IMR-90 (cell line): Measurements from ENCODE around the gene C1orf74. TPM values are rescaled to one million over a fixed set of nuclear protein-coding genes. Genes with fewer than 3 reads are reported as not detected.

Source experiments
- ATAC-seq: fragments of 200-7000 bp; cut with Tn5 transposase; 2 replicates; pipeline ENCODE4 v1.9.1; 2020; ENCODE audit warnings: low read depth, mild to moderate bottlenecking, moderate library complexity
- BruUV-seq: library from RNA; stranded (reverse); fragments of 400-500 nt; replicated peaks from 2 replicates; lab custom pipeline; 2021; lab: Mats Ljungman, UMichigan
- CTCF ChIA-PET: fragments of 300-600 bp; formaldehyde crosslinking; extraction: SDS; loops from one replicate; lab custom pipeline; 2021; ENCODE audit warnings: antibody characterized with exemption; lab: Yijun Ruan, JAX
- POLR2A ChIA-PET: fragments of 300-600 bp; sonication (Branson Sonifier 250); formaldehyde crosslinking; loops from one replicate; lab custom pipeline; 2022; ENCODE audit warnings: antibody characterized with exemption; ENCODE audit not compliant: unreplicated experiment; lab: Charles Lee
- DNase-seq: peaks from one replicate; pipeline ENCODE4 v3.0.0; 2013
- H2AFZ ChIP-seq: replicated peaks from 2 replicates; pipeline ENCODE3; 2013; ENCODE audit warnings: low read length, mild to moderate bottlenecking; ENCODE audit not compliant: poor library complexity
- H2AK5ac ChIP-seq: 2 replicates; pipeline ENCODE4 v1.6.1; 2013; ENCODE audit warnings: low read depth, low read length, inconsistent platforms
- H2AK9ac ChIP-seq: replicated peaks from 2 replicates; pipeline ENCODE3; 2013; ENCODE audit warnings: mild to moderate bottlenecking, low read depth, low read length, moderate library complexity; ENCODE audit not compliant: poor library complexity
- H2BK120ac ChIP-seq: 2 replicates; pipeline ENCODE4 v1.6.1; 2013; ENCODE audit warnings: low read depth, low read length, inconsistent platforms
- H2BK15ac ChIP-seq: 3 replicates; pipeline ENCODE4 v1.6.1; 2013; ENCODE audit warnings: low read depth, low read length, inconsistent platforms
- H2BK20ac ChIP-seq: 2 replicates; pipeline ENCODE4 v1.6.1; 2013; ENCODE audit warnings: low read depth, mild to moderate bottlenecking, inconsistent platforms, low read length, moderate library complexity
- H2BK5ac ChIP-seq: 2 replicates; pipeline ENCODE4 v1.6.1; 2013; ENCODE audit warnings: mild to moderate bottlenecking, low read depth, low read length, inconsistent platforms; ENCODE audit not compliant: poor library complexity, severe bottlenecking
- H3K14ac ChIP-seq: replicated peaks from 2 replicates; pipeline ENCODE4 v1.6.1; 2013; ENCODE audit warnings: low read depth, low read length, inconsistent platforms
- H3K18ac ChIP-seq: 2 replicates; pipeline ENCODE4 v1.6.1; 2013; ENCODE audit warnings: low read depth, low read length, control low read depth
- H3K23ac ChIP-seq: 2 replicates; pipeline ENCODE4 v1.6.1; 2013; ENCODE audit warnings: low read depth, low read length, inconsistent platforms
- H3K27ac ChIP-seq: 2 replicates; pipeline ENCODE4 v1.5.1; 2013; ENCODE audit warnings: mild to moderate bottlenecking, control low read depth, low read length; ENCODE audit not compliant: insufficient read depth
- H3K27me3 ChIP-seq: 2 replicates; pipeline ENCODE4 v1.6.1; 2013; ENCODE audit warnings: low read length; ENCODE audit not compliant: control insufficient read depth, insufficient read depth
- H3K36me3 ChIP-seq: 2 replicates; pipeline ENCODE4 v1.6.1; 2013; ENCODE audit warnings: low read length, mixed read lengths; ENCODE audit not compliant: control insufficient read depth, insufficient read depth
- H3K4ac ChIP-seq: 2 replicates; pipeline ENCODE4 v1.6.1; 2013; ENCODE audit warnings: low read depth, low read length, inconsistent platforms
- H3K4me1 ChIP-seq: 2 replicates; pipeline ENCODE4 v1.6.1; 2013; ENCODE audit warnings: low read length, mixed read lengths; ENCODE audit not compliant: control insufficient read depth, insufficient read depth
- H3K4me2 ChIP-seq: 2 replicates; pipeline ENCODE4 v1.6.1; 2013; ENCODE audit warnings: low read depth, mild to moderate bottlenecking, control low read depth, low read length, moderate library complexity
- H3K4me3 ChIP-seq: 2 replicates; pipeline ENCODE4 v1.5.1; 2013; ENCODE audit warnings: low read depth, mild to moderate bottlenecking, control low read depth, low read length, moderate library complexity; ENCODE audit not compliant: insufficient read depth
- H3K56ac ChIP-seq: 2 replicates; pipeline ENCODE4 v1.6.1; 2013; ENCODE audit warnings: low read length, inconsistent platforms; ENCODE audit not compliant: insufficient read depth; ENCODE audit errors: extremely low read depth
- H3K79me1 ChIP-seq, 2 experiments: 2 replicates each; pipeline ENCODE4 v1.6.1; 2013; ENCODE audit warnings: low read length in 2 of 2, inconsistent platforms in 1 of 2, low read depth in 1 of 2
- H3K9ac ChIP-seq: 2 replicates; pipeline ENCODE4 v1.6.1; 2013; ENCODE audit warnings: low read depth, low read length, control low read depth
- H3K9me1 ChIP-seq: 2 replicates; pipeline ENCODE4 v1.6.1; 2013; ENCODE audit warnings: low read length, inconsistent platforms; ENCODE audit not compliant: insufficient read depth
- H3K9me3 ChIP-seq: 2 replicates; pipeline ENCODE4 v1.6.1; 2013; ENCODE audit warnings: low read length; ENCODE audit not compliant: control insufficient read depth, insufficient read depth
- H4K20me1 ChIP-seq: 2 replicates; pipeline ENCODE4 v1.6.1; 2013; ENCODE audit warnings: low read length, inconsistent platforms; ENCODE audit not compliant: insufficient read depth
- H4K5ac ChIP-seq: 2 replicates; pipeline ENCODE4 v1.6.1; 2013; ENCODE audit warnings: mild to moderate bottlenecking, low read depth, low read length, control low read depth
- H4K8ac ChIP-seq, 2 experiments: 2 replicates each; pipeline ENCODE4 v1.6.1; 2013; ENCODE audit warnings: low read depth in 2 of 2, low read length in 2 of 2, control low read depth in 1 of 2, inconsistent platforms in 1 of 2
- H4K91ac ChIP-seq: 2 replicates; pipeline ENCODE4 v1.6.1; 2013; ENCODE audit warnings: low read depth, low read length, inconsistent platforms; ENCODE audit not compliant: insufficient read depth
- CEBPB ChIP-seq: IDR thresholded peaks from 2 replicates; pipeline ENCODE4 v1.6.1; 2012; ENCODE audit warnings: low read depth, low read length, improper control_type of control experiment
- CHD1 ChIP-seq: IDR thresholded peaks from 2 replicates; pipeline ENCODE4 v1.6.1; 2012; ENCODE audit warnings: low read depth, low read length, improper control_type of control experiment
- FOS ChIP-seq: fragments of 150-350 bp; IDR thresholded peaks from 2 replicates; pipeline ENCODE4 v1.6.1; 2016; ENCODE audit warnings: low read depth, low read length
- MAFK ChIP-seq: IDR thresholded peaks from 2 replicates; pipeline ENCODE4 v1.6.1; 2012; ENCODE audit warnings: low read depth, low read length, improper control_type of control experiment
- MAZ ChIP-seq: IDR thresholded peaks from 2 replicates; pipeline ENCODE4 v1.6.1; 2012; ENCODE audit warnings: low read depth, mild to moderate bottlenecking, low read length, improper control_type of control experiment, moderate library complexity, borderline replicate concordance
- MXI1 ChIP-seq: IDR thresholded peaks from 2 replicates; pipeline ENCODE4 v1.6.1; 2012; ENCODE audit warnings: low read depth, mild to moderate bottlenecking, low read length, moderate library complexity, borderline replicate concordance
- NFE2L2 ChIP-seq: fragments of 150-350 bp; IDR thresholded peaks from 2 replicates; pipeline ENCODE4 v1.6.1; 2016; ENCODE audit warnings: low read depth, mild to moderate bottlenecking, low read length
- RAD21 ChIP-seq: IDR thresholded peaks from 2 replicates; pipeline ENCODE4 v1.6.1; 2012; ENCODE audit warnings: low read length, improper control_type of control experiment
- SMC3 ChIP-seq: fragments of 150-350 bp; IDR thresholded peaks from 2 replicates; pipeline ENCODE4 v1.6.1; 2016; ENCODE audit warnings: low read depth, mild to moderate bottlenecking, antibody characterized with exemption, low read length, moderate library complexity
- whole genome bisulfite sequencing, 2 experiments: methylation state at CpG; one replicate each; pipeline versions ENCODE4 v1.1.5 to v1.1.7; 2013; ENCODE audit warnings: missing lambda C conversion rate in 2 of 2; ENCODE audit not compliant: insufficient read length in 1 of 2; ENCODE audit errors: extremely low coverage in 2 of 2; 5-methylcytosine and 5-hydroxymethylcytosine counted together
- dilution Hi-C: fragments of 300-500 bp; cut with HindIII; formaldehyde crosslinking; loops from one replicate; pipeline ENCODE4 v1.14.3; 2018; ENCODE audit warnings: low sequenced_read_pairs; ENCODE audit not compliant: unreplicated experiment
- in situ Hi-C: fragments of 300-500 bp; cut with MboI; formaldehyde crosslinking; loops from 3 replicates; pipeline ENCODE4 v1.14.3; 2019; ENCODE audit warnings: low sequenced_read_pairs, inconsistent platforms, mixed read lengths
- intact Hi-C: fragments of 100-400 bp; cut with micrococcal nuclease; formaldehyde crosslinking; loops from 2 replicates; pipeline ENCODE4 v1.10.0; 2022
- polyA plus RNA-seq, 3 experiments: library from polyadenylated mRNA; depleted of rRNA; stranded (reverse); fragments of >200 nt; gene quantifications; 2 replicates each; pipeline ENCODE4 v1.2.3, GENCODE V29; 2012; ENCODE audit warnings: low replicate concordance in 1 of 3
- total RNA-seq: library from RNA; depleted of rRNA; stranded (reverse); fragments of >200 nt; gene quantifications from 2 replicates; pipeline ENCODE4 v1.2.3, GENCODE V29; 2012
- TF ChIP-seq, protein P1 (sequence below): fragments of 150-350 bp; IDR thresholded peaks from 2 replicates; pipeline ENCODE4 v1.6.1; 2016; ENCODE audit warnings: low read depth, mild to moderate bottlenecking, low read length, moderate library complexity, borderline replicate concordance
- TF ChIP-seq, protein P2 (sequence below): fragments of 150-350 bp; IDR thresholded peaks from 2 replicates; pipeline ENCODE4 v1.6.1; 2017; ENCODE audit warnings: mild to moderate bottlenecking, antibody characterized with exemption, low read length, low read depth
- TF ChIP-seq, protein P3 (sequence below): conservative IDR thresholded peaks from 2 replicates; pipeline ENCODE4 v1.5.1; 2012; ENCODE audit warnings: mild to moderate bottlenecking, low read depth, low read length, improper control_type of control experiment

Gene C1orf74
- total and polyA plus RNA-seq, 2 of the 4 experiments (the other 2 are of a cell fraction): 1.1 to 4.3 TPM

DNA sequence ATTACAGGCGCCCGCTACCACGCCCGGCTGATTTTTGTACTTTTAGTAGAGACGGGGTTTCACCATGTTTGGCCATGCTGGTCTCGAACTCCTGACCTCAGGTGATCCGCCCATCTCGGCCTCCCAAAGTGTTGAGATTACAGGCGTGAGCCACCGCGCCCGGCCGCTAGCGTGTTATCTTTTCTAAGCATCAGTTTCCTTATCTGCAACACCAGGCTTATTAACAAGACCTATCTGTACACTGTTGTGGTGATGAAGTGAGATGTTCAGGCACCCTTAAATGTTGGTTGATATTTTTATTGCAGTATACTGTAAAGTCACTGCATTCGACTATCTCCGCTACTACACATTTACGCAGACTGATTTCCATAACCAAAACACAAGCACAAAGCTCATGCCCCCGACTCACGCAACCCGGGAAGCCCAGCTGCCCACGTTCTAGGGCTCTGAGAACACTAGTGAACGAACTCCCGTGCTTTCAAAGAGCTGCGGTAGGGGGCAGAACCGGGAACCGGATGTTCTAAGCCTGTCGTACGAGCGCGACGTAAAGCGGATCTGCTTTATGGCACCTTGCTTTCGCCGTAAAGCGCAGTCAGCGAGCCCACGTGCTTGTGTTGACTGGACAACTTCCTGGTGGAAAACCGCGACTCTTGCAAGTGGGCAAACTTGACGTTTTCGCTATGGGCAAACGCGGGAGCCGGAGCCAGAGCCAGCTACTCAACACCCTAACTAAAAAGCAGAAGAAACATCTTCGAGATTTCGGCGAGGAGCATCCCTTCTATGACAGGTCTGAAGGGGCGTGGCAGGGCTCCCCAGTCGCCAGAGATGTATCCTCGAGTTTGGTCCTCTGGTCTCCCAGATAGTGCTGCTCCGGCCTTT, 43.3 kb upstream of the C1orf74 start, which contains the start of gene UTP25:
Gene UTP25 (plus strand): TSS at position 589 of the 879 bp plus-strand sequence. CDS start 92 bp downstream, at position 681.
- no TSS peak for BruUV-seq
- intact Hi-C loops: loop anchor here (1.0 to 10.0 kb wide), 2 partner anchors 13 to 877 kb away; no protein-coding TSS in a partner anchor
- 27% methylated on average over 21 of the region's 51 CpGs; no CpG with 5 or more reads in 1 of the 2 experiments for WGBS, 2 experiments
- TF ChIP-seq FOS (no peak), RAD21 (peak; percentile 36), MXI1 (peak; percentile 99), NFE2L2 (no peak), CHD1 (no peak), SMC3 (peak; percentile 37), MAZ (no peak), CEBPB (no peak), MAFK (peak; percentile 21; the same call in 1 of the 2 replicates)
- TF ChIP-seq, protein P1, sequence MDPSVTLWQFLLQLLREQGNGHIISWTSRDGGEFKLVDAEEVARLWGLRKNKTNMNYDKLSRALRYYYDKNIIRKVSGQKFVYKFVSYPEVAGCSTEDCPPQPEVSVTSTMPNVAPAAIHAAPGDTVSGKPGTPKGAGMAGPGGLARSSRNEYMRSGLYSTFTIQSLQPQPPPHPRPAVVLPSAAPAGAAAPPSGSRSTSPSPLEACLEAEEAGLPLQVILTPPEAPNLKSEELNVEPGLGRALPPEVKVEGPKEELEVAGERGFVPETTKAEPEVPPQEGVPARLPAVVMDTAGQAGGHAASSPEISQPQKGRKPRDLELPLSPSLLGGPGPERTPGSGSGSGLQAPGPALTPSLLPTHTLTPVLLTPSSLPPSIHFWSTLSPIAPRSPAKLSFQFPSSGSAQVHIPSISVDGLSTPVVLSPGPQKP: no peak
- TF ChIP-seq, protein P2, sequence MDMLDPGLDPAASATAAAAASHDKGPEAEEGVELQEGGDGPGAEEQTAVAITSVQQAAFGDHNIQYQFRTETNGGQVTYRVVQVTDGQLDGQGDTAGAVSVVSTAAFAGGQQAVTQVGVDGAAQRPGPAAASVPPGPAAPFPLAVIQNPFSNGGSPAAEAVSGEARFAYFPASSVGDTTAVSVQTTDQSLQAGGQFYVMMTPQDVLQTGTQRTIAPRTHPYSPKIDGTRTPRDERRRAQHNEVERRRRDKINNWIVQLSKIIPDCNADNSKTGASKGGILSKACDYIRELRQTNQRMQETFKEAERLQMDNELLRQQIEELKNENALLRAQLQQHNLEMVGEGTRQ: peak; percentile 86
- TF ChIP-seq, protein P3, sequence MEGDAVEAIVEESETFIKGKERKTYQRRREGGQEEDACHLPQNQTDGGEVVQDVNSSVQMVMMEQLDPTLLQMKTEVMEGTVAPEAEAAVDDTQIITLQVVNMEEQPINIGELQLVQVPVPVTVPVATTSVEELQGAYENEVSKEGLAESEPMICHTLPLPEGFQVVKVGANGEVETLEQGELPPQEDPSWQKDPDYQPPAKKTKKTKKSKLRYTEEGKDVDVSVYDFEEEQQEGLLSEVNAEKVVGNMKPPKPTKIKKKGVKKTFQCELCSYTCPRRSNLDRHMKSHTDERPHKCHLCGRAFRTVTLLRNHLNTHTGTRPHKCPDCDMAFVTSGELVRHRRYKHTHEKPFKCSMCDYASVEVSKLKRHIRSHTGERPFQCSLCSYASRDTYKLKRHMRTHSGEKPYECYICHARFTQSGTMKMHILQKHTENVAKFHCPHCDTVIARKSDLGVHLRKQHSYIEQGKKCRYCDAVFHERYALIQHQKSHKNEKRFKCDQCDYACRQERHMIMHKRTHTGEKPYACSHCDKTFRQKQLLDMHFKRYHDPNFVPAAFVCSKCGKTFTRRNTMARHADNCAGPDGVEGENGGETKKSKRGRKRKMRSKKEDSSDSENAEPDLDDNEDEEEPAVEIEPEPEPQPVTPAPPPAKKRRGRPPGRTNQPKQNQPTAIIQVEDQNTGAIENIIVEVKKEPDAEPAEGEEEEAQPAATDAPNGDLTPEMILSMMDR: peak; percentile 76

More for the DNA sequence above, 43.3 kb upstream of the C1orf74 start, which contains the start of gene UTP25:
- H3K79me1 ChIP-seq: peaks cover 0 to 24% of the 10 kb centered on the region in 2 experiments; a peak in 2 of 4 replicates
- peak within 1 kb of the TSS; percentile 77 for H2BK5ac ChIP-seq
- H3K14ac ChIP-seq: peak within 1 kb of the TSS; percentile 87
- peaks cover 2% of the 10 kb centered on the region; the same call in 1 of the 2 replicates for H3K36me3 ChIP-seq
- peak within 1 kb of the TSS; percentile 67 to 97 for H4K8ac ChIP-seq
- H3K27ac ChIP-seq: peak within 1 kb of the TSS; percentile 61
- POLR2A ChIA-PET: no interaction called here
- peak within 1 kb of the TSS; percentile 92 for H4K5ac ChIP-seq
- peak within 1 kb of the TSS; percentile 66 for H3K4me3 ChIP-seq
- H2AFZ ChIP-seq: peak within 1 kb of the TSS; percentile 92
- peak within 1 kb of the TSS; percentile 71 for H2BK120ac ChIP-seq
- H3K9me1 ChIP-seq: peaks cover 3% of the 10 kb centered on the region
- DNase-seq: peak; percentile 97
- no peaks in the 10 kb centered on the region for H3K27me3 ChIP-seq
- CTCF ChIA-PET: interaction anchor here (0.7 to 1.1 kb wide), 5 partner anchors 9 to 34 kb away, joined by 3 to 8 read pairs (median 3); no protein-coding TSS in a partner anchor
- peak within 1 kb of the TSS; percentile 77 for H3K4me2 ChIP-seq
- in situ Hi-C loops: no loop called here
- H2AK9ac ChIP-seq: peak within 1 kb of the TSS; percentile 83
- H3K56ac ChIP-seq: peak within 1 kb of the TSS; percentile 45
- H3K23ac ChIP-seq: peak within 1 kb of the TSS; percentile 46; the same call in 1 of the 2 replicates
- H2BK15ac ChIP-seq: peak within 1 kb of the TSS; percentile 43; the same call in 1 of the 3 replicates
- H3K4me1 ChIP-seq: peaks cover 4% of the 10 kb centered on the region; the same call in 1 of the 2 replicates
- H4K91ac ChIP-seq: peak within 1 kb of the TSS; percentile 78
- H4K20me1 ChIP-seq: no peaks in the 10 kb centered on the region
- peak within 1 kb of the TSS; percentile 23; the same call in 1 of the 2 replicates for H2BK20ac ChIP-seq
- ATAC-seq: peak; percentile 92
- peak within 1 kb of the TSS; percentile 62 for H3K9ac ChIP-seq
- peak within 1 kb of the TSS; percentile 41; the same call in 1 of the 2 replicates for H3K18ac ChIP-seq
- H3K9me3 ChIP-seq: no peaks in the 10 kb centered on the region
- H2AK5ac ChIP-seq: peak within 1 kb of the TSS; percentile 10
- dilution Hi-C loops: no loop called here
- peak within 1 kb of the TSS; percentile 85 for H3K4ac ChIP-seq
